ENCODE measurements around the gene FMC1.

Gene FMC1

DNA sequence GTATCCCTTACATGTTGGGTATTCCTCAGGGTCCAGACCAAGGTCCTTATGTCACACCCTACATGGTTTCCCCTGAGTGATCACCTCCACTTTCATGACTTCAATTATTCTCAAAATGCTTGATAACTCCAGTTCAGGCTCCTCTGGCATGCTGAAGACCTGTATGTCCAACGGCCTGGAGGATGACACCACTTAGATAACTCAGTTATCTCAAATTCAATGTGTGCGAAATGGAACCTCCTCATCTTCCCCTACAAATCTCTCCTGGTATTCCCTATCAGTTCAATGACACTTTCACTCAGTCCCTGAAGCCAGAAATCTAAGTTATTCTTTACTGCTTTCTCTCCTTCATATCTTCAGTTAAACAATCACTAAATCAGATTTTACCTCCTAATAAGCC is 9.9 kb downstream of the FMC1 start:
- no peak for TF ChIP-seq ZBTB7A (IDR thresholded peaks at IDR 0.05; ENCODE audit: low read depth)
- no peak for TF ChIP-seq TCF12 (IDR thresholded peaks at IDR 0.05; ENCODE audit: low read depth)
- TF ChIP-seq TEAD4 (IDR thresholded peaks at IDR 0.05) = no peak
- TF ChIP-seq, protein P1, sequence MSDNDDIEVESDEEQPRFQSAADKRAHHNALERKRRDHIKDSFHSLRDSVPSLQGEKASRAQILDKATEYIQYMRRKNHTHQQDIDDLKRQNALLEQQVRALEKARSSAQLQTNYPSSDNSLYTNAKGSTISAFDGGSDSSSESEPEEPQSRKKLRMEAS (IDR thresholded peaks at IDR 0.05) = no peak
- TF ChIP-seq TAF1 (IDR thresholded peaks at IDR 0.05; ENCODE audit: low read depth) = no peak
- TF ChIP-seq, protein P2, sequence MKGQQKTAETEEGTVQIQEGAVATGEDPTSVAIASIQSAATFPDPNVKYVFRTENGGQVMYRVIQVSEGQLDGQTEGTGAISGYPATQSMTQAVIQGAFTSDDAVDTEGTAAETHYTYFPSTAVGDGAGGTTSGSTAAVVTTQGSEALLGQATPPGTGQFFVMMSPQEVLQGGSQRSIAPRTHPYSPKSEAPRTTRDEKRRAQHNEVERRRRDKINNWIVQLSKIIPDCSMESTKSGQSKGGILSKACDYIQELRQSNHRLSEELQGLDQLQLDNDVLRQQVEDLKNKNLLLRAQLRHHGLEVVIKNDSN (IDR thresholded peaks at IDR 0.05) = no peak
- no peak for TF ChIP-seq FOXM1 (IDR thresholded peaks at IDR 0.05; ENCODE audit: borderline replicate concordance, low read depth)
- TF ChIP-seq CREB1 (IDR thresholded peaks at IDR 0.05; ENCODE audit: low read depth) = no peak
- no peak for TF ChIP-seq NFIC (IDR thresholded peaks at IDR 0.05)
- no peak for TF ChIP-seq RAD21 (IDR thresholded peaks at IDR 0.05; ENCODE audit: low read depth)
- no peak for TF ChIP-seq CEBPB (IDR thresholded peaks at IDR 0.05)
- TF ChIP-seq YY1 (IDR thresholded peaks at IDR 0.05; ENCODE audit: low read depth) = no peak
- TF ChIP-seq EGR1 (IDR thresholded peaks at IDR 0.05) = no peak
- TF ChIP-seq, protein P3, sequence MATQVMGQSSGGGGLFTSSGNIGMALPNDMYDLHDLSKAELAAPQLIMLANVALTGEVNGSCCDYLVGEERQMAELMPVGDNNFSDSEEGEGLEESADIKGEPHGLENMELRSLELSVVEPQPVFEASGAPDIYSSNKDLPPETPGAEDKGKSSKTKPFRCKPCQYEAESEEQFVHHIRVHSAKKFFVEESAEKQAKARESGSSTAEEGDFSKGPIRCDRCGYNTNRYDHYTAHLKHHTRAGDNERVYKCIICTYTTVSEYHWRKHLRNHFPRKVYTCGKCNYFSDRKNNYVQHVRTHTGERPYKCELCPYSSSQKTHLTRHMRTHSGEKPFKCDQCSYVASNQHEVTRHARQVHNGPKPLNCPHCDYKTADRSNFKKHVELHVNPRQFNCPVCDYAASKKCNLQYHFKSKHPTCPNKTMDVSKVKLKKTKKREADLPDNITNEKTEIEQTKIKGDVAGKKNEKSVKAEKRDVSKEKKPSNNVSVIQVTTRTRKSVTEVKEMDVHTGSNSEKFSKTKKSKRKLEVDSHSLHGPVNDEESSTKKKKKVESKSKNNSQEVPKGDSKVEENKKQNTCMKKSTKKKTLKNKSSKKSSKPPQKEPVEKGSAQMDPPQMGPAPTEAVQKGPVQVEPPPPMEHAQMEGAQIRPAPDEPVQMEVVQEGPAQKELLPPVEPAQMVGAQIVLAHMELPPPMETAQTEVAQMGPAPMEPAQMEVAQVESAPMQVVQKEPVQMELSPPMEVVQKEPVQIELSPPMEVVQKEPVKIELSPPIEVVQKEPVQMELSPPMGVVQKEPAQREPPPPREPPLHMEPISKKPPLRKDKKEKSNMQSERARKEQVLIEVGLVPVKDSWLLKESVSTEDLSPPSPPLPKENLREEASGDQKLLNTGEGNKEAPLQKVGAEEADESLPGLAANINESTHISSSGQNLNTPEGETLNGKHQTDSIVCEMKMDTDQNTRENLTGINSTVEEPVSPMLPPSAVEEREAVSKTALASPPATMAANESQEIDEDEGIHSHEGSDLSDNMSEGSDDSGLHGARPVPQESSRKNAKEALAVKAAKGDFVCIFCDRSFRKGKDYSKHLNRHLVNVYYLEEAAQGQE (IDR thresholded peaks at IDR 0.05; ENCODE audit: low read depth) = no peak
- no peak for TF ChIP-seq EP300 (IDR thresholded peaks at IDR 0.05; ENCODE audit: borderline replicate concordance)

DNA sequence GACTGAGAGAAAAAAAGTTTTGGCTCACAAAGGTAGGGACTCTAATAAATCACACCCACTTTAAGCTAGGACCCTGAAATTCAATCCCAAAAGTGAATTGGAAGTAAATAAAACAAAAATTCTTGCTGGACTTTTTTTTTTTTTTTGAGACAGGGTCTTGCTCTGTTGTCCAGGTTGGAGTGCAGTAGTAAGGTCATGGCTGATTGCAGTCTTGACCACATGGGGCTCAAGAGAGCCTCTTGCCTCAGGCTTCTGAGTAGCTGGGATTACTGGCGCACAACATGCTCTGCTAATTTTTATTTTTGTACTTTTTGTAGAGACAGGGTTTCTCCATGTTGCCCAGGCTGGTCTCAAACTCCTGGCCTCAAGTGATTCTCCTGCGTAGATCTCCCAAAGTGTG is 13.6 kb downstream of the FMC1 start:
- TF ChIP-seq EP300 (IDR thresholded peaks at IDR 0.05; ENCODE audit: borderline replicate concordance) (no peak), YY1 (IDR thresholded peaks at IDR 0.05; ENCODE audit: low read depth) (no peak), TAF1 (IDR thresholded peaks at IDR 0.05; ENCODE audit: low read depth) (no peak)
- TF ChIP-seq, protein P3 (IDR thresholded peaks at IDR 0.05; ENCODE audit: low read depth) = no peak

DNA sequence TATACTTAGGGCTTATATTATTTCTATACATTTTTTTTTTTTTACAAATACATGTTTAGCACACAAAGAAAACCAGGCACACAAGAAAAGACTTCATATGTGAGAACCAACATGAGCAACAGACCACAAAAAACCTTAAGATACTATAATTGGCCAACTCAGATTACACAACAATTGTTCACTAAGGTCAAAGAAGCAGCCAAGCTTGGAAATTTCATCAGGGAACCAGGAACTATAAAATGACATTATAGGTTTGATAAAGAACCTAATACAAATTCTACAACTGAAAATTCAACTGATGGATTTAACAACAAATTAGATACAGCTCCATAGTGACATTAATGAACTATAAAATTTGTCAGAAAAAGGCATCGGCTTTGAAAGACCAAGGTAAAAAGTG is 14.2 kb downstream of the FMC1 start:
- TF ChIP-seq, protein P3 (IDR thresholded peaks at IDR 0.05; ENCODE audit: low read depth) = no peak
- TF ChIP-seq FOXM1 (IDR thresholded peaks at IDR 0.05; ENCODE audit: borderline replicate concordance, low read depth) = no peak

DNA sequence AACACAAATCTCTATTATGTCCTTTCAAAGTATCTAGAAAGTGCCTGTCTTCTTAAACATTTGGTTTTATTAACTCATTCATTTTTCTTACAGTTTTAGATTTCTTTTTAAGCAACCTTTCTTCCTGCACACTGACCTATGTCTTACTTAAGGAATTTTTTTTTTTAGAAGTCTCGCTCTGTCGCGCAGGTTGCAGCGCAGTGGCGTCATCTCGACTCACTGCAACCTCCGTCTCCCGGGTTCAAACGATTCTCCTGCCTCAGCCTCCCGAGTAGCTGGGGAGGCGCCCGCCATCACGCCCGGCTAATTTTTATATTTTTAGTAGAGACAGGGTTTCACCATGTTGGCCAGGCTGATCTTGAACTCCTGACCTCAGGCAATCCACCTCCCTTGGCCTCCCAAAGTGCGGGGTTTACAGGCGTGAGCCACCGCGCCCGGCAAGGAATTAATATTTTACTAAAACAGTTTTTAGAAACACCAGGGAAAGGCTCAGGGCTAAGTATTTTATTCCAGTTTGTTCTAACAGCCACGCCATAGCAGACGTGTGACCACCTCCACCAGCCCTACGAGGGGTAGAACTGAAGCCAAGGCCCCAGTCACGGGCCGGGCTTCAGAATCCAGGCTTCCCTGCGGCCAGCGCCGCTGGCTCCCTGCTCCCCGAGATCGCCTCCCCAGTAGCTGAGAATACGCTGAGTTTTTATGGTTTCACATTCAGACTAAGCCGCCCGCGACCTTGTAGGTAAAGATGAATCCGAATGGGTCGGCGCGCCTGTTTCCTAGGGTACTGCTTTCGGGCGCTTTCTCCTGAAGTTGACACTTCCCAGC is 17.6 kb downstream of the FMC1 start:
- no peak for TF ChIP-seq CREB1 (IDR thresholded peaks at IDR 0.05; ENCODE audit: low read depth)
- no peak for TF ChIP-seq EP300 (IDR thresholded peaks at IDR 0.05; ENCODE audit: borderline replicate concordance)
- TF ChIP-seq ZBTB7A (IDR thresholded peaks at IDR 0.05; ENCODE audit: low read depth) = no peak
- TF ChIP-seq, protein P2 (IDR thresholded peaks at IDR 0.05) = no peak
- TF ChIP-seq FOXM1 (IDR thresholded peaks at IDR 0.05; ENCODE audit: borderline replicate concordance, low read depth) = no peak

Measured in Ishikawa (cell line).